VCaP (cell line): ENCODE measurements around the gene CNN3.

ENCODE experiments used
- H3K27ac ChIP-seq: fragments of 450-650 bp; 2 replicates; pipeline ENCODE4 v1.5.1; 2017
- CTCF ChIP-seq: fragments of 450-650 bp; conservative IDR thresholded peaks from 2 replicates; pipeline ENCODE4 v1.5.1; 2017; ENCODE audit warnings: mild to moderate bottlenecking, moderate library complexity

The CNN3 gene

DNA sequence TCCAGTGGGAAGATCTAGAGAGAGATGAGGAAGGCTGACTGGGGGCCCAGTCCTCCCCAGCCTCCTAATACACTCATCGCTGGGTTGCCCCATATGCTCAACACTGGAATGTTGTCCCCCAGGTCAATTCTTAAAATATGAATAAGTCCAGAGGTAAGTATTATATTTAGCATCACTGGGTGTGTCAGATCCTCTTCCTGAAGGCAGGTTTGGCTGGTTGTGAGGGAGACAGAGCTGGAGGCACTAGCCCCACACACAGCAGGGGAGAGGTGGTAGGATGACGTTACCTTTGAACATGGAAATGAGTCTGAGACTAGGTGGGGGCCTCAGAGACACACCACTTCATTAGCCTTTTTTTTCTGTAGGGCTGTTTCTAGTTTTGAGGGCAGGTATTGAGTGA is 64.2 kb downstream of the CNN3 start:
- no peak for TF ChIP-seq CTCF

GRCh38 chr1:94859174-94859573 is 67.7 kb downstream of the CNN3 start:
- H3K27ac ChIP-seq, result no peak overlapping the region
- no peak for TF ChIP-seq CTCF

More for the DNA sequence above, 64.2 kb downstream of the CNN3 start:
- H3K27ac ChIP-seq, result 0 out of 2 replicates have a peak overlapping the region, but pooled peaks have one; percentile 34

DNA sequence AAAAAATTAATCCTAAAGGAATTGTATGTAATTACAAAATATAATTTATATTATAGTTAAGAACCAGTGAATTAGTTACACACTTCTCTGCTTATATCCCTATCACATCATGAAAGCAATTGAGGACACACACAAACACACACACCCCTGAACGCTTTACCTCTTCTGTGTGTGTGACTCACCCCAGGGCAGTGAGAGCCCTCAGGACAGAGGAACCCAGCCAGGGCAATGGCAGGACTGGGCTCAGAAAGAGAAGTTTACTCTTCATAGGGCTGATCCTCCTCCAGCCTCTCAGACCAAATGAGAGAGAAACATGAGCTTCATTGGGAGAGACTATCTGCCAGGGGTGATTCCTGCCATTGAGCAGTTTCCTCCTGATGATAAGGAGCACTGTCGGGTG is 68.6 kb downstream of the CNN3 start:
- no peak for TF ChIP-seq CTCF
- H3K27ac ChIP-seq, result no peak overlapping the region

- H3K27ac ChIP-seq, result no peak overlapping the region
- TF ChIP-seq CTCF, result no peak
Observed at GRCh38 chr1:94856868-94857267, 70.0 kb downstream of the CNN3 start.

GRCh38 chr1:94856004-94856403 is 70.9 kb downstream of the CNN3 start:
- TF ChIP-seq CTCF, result no peak
- peak overlapping the region; percentile 75 for H3K27ac ChIP-seq

- peak overlapping the region; percentile 75 for H3K27ac ChIP-seq
- TF ChIP-seq CTCF, result no peak
Observed at GRCh38 chr1:94855307-94855700, 71.6 kb downstream of the CNN3 start.

- peak; percentile 90 for TF ChIP-seq CTCF
- H3K27ac ChIP-seq, result peak overlapping the region; percentile 75
Observed at GRCh38 chr1:94854458-94855306, 72.2 kb downstream of the CNN3 start.
